Measurements from ENCODE around the gene SLC36A3. TPM values are rescaled to one million over a fixed set of nuclear protein-coding genes. Genes with fewer than 3 reads are reported as not detected.

Gene SLC36A3
- total RNA-seq, 1 experiment from 2014 or later = not detected

DNA sequence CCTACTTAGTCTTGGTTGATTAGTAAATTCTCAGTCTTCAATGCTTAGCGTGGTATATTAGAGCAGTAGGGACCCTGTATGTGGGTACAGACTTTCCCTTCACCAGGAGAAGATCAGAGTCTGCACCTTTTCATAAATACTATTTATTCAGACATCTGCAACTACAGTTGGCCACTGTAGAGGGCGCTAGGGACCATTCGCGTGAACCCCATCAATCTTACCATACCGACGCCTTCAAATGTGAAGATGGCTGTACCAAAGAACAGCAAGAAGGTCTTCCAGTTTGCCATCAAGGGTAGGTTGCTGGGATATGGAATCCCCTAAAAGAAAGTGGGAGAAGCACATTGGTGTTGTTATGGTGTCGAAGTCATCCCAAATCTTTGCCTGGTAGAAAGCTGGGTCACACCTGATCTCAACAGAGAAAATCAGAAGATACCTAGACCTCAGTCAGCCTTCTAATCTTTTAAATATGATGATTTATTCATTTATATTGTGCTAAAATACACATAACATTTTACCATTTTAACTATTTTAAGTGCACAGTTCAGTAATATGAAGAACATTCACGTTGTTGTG, 19.1 kb downstream of the SLC36A3 start:
- peak; percentile 36 for DNase-seq (ENCODE audit: low spot score)
- POLR2A ChIA-PET = no interaction called here
- H3K4me3 Mint-ChIP-seq = no peak overlapping the region

DNA sequence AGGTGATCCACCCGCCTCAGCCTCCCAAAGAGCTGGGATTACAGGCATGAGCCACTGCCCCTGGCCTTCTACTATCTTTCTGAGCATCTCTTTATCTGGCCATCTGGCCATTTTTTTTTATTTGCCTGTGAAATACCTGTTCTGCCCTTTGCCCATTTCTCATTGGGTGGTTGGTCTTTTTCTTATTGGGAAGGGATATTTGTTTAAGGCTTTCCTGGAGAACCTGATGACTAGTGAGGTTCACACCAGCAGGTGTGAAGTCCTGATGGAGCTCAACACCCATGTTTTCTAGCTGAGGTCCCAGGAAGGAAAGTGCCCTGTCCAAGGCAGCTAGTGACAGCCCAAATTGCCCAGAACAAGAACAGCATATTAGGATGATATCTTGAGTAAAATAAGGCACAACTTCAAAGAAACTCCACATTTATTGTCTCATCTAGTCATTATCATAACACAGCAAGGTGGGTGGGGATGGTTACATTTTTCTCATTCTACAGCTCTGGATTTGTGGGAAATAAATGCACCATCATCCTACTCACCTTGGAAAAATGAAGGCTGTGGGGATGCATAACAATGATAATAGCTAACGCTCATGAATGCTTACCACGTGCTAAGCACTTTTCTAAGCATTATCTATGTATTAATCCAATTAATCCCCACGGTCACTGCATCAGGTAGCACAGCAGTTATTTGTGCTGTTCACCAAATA, 20.3 kb downstream of the SLC36A3 start:
- Mint-ChIP-seq H3K27me3 (ENCODE audit: low read depth) (peaks cover 8% of the 10 kb centered on the region), H3K9me3 (peaks cover 4% of the 10 kb centered on the region; the same call in 1 of the 2 replicates), H3K4me3 (no peak overlapping the region), H3K4me1 (peaks cover 7% of the 10 kb centered on the region), H3K36me3 (no peaks in the 10 kb centered on the region), H3K27ac (no peak overlapping the region)
- ChIA-PET CTCF (interaction anchor here (0.6 to 1.6 kb wide), 6 partner anchors 8 to 133 kb away, joined by 3 to 6 read pairs (median 4); no protein-coding TSS in a partner anchor), POLR2A (no interaction called here)
- ATAC-seq (no peak), DNase-seq (ENCODE audit: low spot score) (no peak)
- TF ChIP-seq ZNF671 (CRISPR knock-in tag; IDR thresholded peaks at IDR 0.05) (no peak), RELA (CRISPR knock-in tag; IDR thresholded peaks at IDR 0.05; ENCODE audit: borderline replicate concordance) (no peak), NR1H2 (CRISPR knock-in tag; IDR thresholded peaks at IDR 0.05) (no peak), ZNF219 (CRISPR knock-in tag; IDR thresholded peaks at IDR 0.05; ENCODE audit: borderline replicate concordance) (no peak), MXD4 (CRISPR knock-in tag; IDR thresholded peaks at IDR 0.05; ENCODE audit: borderline replicate concordance) (no peak), NR3C1 (CRISPR knock-in tag; conservative IDR thresholded peaks at IDR 0.05; ENCODE audit: low read depth) (no peak), IRF2 (CRISPR knock-in tag; IDR thresholded peaks at IDR 0.05; ENCODE audit: borderline replicate concordance, low read depth) (no peak), CREM (CRISPR knock-in tag; IDR thresholded peaks at IDR 0.05) (no peak)
- TF ChIP-seq, protein P1, sequence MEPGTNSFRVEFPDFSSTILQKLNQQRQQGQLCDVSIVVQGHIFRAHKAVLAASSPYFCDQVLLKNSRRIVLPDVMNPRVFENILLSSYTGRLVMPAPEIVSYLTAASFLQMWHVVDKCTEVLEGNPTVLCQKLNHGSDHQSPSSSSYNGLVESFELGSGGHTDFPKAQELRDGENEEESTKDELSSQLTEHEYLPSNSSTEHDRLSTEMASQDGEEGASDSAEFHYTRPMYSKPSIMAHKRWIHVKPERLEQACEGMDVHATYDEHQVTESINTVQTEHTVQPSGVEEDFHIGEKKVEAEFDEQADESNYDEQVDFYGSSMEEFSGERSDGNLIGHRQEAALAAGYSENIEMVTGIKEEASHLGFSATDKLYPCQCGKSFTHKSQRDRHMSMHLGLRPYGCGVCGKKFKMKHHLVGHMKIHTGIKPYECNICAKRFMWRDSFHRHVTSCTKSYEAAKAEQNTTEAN (CRISPR knock-in tag; IDR thresholded peaks at IDR 0.05) = no peak
- TF ChIP-seq, protein P2, sequence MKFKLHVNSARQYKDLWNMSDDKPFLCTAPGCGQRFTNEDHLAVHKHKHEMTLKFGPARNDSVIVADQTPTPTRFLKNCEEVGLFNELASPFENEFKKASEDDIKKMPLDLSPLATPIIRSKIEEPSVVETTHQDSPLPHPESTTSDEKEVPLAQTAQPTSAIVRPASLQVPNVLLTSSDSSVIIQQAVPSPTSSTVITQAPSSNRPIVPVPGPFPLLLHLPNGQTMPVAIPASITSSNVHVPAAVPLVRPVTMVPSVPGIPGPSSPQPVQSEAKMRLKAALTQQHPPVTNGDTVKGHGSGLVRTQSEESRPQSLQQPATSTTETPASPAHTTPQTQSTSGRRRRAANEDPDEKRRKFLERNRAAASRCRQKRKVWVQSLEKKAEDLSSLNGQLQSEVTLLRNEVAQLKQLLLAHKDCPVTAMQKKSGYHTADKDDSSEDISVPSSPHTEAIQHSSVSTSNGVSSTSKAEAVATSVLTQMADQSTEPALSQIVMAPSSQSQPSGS (CRISPR knock-in tag; IDR thresholded peaks at IDR 0.05; ENCODE audit: borderline replicate concordance, low read depth) = no peak
- TF ChIP-seq, protein P3, sequence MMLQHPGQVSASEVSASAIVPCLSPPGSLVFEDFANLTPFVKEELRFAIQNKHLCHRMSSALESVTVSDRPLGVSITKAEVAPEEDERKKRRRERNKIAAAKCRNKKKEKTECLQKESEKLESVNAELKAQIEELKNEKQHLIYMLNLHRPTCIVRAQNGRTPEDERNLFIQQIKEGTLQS (CRISPR knock-in tag; conservative IDR thresholded peaks at IDR 0.05) = no peak

More for the DNA sequence above, 19.1 kb downstream of the SLC36A3 start:
- TF ChIP-seq ZNF317 (CRISPR knock-in tag; IDR thresholded peaks at IDR 0.05; ENCODE audit: borderline replicate concordance, low read depth) (no peak), ZNF423 (CRISPR knock-in tag; IDR thresholded peaks at IDR 0.05) (no peak)
- TF ChIP-seq, protein P4, sequence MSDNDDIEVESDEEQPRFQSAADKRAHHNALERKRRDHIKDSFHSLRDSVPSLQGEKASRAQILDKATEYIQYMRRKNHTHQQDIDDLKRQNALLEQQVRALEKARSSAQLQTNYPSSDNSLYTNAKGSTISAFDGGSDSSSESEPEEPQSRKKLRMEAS (CRISPR knock-in tag; IDR thresholded peaks at IDR 0.05) = peak; percentile 39; the same call in 1 of the 2 replicates
- TF ChIP-seq, protein P5, sequence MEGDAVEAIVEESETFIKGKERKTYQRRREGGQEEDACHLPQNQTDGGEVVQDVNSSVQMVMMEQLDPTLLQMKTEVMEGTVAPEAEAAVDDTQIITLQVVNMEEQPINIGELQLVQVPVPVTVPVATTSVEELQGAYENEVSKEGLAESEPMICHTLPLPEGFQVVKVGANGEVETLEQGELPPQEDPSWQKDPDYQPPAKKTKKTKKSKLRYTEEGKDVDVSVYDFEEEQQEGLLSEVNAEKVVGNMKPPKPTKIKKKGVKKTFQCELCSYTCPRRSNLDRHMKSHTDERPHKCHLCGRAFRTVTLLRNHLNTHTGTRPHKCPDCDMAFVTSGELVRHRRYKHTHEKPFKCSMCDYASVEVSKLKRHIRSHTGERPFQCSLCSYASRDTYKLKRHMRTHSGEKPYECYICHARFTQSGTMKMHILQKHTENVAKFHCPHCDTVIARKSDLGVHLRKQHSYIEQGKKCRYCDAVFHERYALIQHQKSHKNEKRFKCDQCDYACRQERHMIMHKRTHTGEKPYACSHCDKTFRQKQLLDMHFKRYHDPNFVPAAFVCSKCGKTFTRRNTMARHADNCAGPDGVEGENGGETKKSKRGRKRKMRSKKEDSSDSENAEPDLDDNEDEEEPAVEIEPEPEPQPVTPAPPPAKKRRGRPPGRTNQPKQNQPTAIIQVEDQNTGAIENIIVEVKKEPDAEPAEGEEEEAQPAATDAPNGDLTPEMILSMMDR (IDR thresholded peaks at IDR 0.05) = peak; percentile 62
- TF ChIP-seq, protein P6, sequence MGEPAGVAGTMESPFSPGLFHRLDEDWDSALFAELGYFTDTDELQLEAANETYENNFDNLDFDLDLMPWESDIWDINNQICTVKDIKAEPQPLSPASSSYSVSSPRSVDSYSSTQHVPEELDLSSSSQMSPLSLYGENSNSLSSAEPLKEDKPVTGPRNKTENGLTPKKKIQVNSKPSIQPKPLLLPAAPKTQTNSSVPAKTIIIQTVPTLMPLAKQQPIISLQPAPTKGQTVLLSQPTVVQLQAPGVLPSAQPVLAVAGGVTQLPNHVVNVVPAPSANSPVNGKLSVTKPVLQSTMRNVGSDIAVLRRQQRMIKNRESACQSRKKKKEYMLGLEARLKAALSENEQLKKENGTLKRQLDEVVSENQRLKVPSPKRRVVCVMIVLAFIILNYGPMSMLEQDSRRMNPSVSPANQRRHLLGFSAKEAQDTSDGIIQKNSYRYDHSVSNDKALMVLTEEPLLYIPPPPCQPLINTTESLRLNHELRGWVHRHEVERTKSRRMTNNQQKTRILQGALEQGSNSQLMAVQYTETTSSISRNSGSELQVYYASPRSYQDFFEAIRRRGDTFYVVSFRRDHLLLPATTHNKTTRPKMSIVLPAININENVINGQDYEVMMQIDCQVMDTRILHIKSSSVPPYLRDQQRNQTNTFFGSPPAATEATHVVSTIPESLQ (CRISPR knock-in tag; IDR thresholded peaks at IDR 0.05) = no peak
- TF ChIP-seq, protein P7, sequence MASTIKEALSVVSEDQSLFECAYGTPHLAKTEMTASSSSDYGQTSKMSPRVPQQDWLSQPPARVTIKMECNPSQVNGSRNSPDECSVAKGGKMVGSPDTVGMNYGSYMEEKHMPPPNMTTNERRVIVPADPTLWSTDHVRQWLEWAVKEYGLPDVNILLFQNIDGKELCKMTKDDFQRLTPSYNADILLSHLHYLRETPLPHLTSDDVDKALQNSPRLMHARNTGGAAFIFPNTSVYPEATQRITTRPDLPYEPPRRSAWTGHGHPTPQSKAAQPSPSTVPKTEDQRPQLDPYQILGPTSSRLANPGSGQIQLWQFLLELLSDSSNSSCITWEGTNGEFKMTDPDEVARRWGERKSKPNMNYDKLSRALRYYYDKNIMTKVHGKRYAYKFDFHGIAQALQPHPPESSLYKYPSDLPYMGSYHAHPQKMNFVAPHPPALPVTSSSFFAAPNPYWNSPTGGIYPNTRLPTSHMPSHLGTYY (CRISPR knock-in tag; IDR thresholded peaks at IDR 0.05) = no peak
- peaks cover 8% of the 10 kb centered on the region for H3K4me1 Mint-ChIP-seq
- H3K27me3 Mint-ChIP-seq (ENCODE audit: low read depth) = peaks cover 8% of the 10 kb centered on the region
- CTCF ChIA-PET = interaction anchor here (2.3 kb wide), 1 partner anchor 14 kb away, joined by 9 read pairs; no protein-coding TSS in a partner anchor
- peak; percentile 62 for ATAC-seq
- no peak overlapping the region for H3K27ac Mint-ChIP-seq
- peaks cover 4% of the 10 kb centered on the region; the same call in 1 of the 2 replicates for H3K9me3 Mint-ChIP-seq
- no peaks in the 10 kb centered on the region for H3K36me3 Mint-ChIP-seq

All from WTC11 (cell line).